ENCODE results near the gene TLN1. TPM values are rescaled to one million over a fixed set of nuclear protein-coding genes. Genes with fewer than 3 reads are reported as not detected.
A peak's percentile ranks its signal among the peaks of the same experiment; 100 is the strongest.

Gene TLN1
- total RNA-seq, 1 experiment from 2014 or later: 109 TPM

DNA sequence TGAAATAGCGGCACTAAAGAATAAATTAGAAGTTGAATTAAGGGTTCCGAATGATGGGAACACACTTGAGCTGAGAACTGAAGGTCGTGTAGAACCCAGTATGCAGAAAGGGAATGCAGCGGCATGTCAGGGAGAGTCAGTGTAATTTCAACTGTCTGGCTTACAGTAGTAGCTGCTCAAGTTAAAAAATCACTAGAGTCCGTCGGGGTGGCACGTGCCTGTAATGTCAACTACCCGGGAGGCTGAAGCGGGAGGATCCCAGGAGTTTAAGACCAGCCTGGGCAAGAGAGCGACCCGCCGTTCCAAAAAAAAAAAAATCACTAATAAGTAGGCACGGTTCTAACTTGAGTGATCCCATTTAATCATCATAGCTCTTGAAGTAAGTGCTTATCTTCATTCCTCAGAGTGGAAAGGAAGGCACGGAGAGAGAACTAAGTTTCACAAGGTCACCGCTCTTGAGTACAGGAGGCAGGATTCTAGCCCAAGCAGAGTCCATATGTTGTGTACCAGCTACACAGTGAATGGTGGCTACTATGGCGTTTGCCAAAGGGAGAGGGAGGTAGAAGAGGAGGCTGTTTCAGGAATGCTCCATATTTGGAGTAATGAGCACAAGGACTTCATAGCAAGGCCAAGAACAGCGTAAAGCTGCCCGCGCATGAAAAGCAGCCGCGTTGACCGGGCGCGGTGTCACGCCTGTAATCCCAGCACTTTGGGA lies 75.0 kb downstream of the TLN1 start:
- Mint-ChIP-seq H3K36me3 (peaks cover 24% of the 10 kb centered on the region), H3K27me3 (ENCODE audit: low read depth) (peaks cover 23% of the 10 kb centered on the region), H3K27ac (peak overlapping the region; percentile 100), H3K4me3 (peak overlapping the region; percentile 73), H3K4me1 (peaks cover 18% of the 10 kb centered on the region), H3K9me3 (no peaks in the 10 kb centered on the region)
- POLR2A ChIA-PET: interaction anchor here (0.7 to 6.8 kb wide), 6 partner anchors 10 to 100 kb away, joined by 3 to 38 read pairs (median 4); partner anchors contain the start of genes TLN1 and TPM2
- TF ChIP-seq SMAD3 (CRISPR knock-in tag; IDR thresholded peaks at IDR 0.05; ENCODE audit: borderline replicate concordance) (no peak), GTF2I (CRISPR knock-in tag; conservative IDR thresholded peaks at IDR 0.05) (no peak), NR3C1 (CRISPR knock-in tag; conservative IDR thresholded peaks at IDR 0.05; ENCODE audit: low read depth) (no peak), TEAD1 (CRISPR knock-in tag; IDR thresholded peaks at IDR 0.05) (no peak), ZNF423 (CRISPR knock-in tag; IDR thresholded peaks at IDR 0.05) (no peak), ESRRA (CRISPR knock-in tag; IDR thresholded peaks at IDR 0.05; ENCODE audit: borderline replicate concordance) (no peak), ZNF281 (CRISPR knock-in tag; IDR thresholded peaks at IDR 0.05) (no peak), NR2C2 (CRISPR knock-in tag; IDR thresholded peaks at IDR 0.05) (no peak), ZMAT4 (CRISPR knock-in tag; IDR thresholded peaks at IDR 0.05) (no peak), ATF3 (CRISPR knock-in tag; conservative IDR thresholded peaks at IDR 0.05) (no peak), AFF4 (CRISPR knock-in tag; IDR thresholded peaks at IDR 0.05; ENCODE audit: borderline replicate concordance) (no peak), ETV6 (CRISPR knock-in tag; IDR thresholded peaks at IDR 0.05) (no peak)
- TF ChIP-seq, protein P1, sequence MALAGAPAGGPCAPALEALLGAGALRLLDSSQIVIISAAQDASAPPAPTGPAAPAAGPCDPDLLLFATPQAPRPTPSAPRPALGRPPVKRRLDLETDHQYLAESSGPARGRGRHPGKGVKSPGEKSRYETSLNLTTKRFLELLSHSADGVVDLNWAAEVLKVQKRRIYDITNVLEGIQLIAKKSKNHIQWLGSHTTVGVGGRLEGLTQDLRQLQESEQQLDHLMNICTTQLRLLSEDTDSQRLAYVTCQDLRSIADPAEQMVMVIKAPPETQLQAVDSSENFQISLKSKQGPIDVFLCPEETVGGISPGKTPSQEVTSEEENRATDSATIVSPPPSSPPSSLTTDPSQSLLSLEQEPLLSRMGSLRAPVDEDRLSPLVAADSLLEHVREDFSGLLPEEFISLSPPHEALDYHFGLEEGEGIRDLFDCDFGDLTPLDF (CRISPR knock-in tag; IDR thresholded peaks at IDR 0.05): no peak
- TF ChIP-seq, protein P2, sequence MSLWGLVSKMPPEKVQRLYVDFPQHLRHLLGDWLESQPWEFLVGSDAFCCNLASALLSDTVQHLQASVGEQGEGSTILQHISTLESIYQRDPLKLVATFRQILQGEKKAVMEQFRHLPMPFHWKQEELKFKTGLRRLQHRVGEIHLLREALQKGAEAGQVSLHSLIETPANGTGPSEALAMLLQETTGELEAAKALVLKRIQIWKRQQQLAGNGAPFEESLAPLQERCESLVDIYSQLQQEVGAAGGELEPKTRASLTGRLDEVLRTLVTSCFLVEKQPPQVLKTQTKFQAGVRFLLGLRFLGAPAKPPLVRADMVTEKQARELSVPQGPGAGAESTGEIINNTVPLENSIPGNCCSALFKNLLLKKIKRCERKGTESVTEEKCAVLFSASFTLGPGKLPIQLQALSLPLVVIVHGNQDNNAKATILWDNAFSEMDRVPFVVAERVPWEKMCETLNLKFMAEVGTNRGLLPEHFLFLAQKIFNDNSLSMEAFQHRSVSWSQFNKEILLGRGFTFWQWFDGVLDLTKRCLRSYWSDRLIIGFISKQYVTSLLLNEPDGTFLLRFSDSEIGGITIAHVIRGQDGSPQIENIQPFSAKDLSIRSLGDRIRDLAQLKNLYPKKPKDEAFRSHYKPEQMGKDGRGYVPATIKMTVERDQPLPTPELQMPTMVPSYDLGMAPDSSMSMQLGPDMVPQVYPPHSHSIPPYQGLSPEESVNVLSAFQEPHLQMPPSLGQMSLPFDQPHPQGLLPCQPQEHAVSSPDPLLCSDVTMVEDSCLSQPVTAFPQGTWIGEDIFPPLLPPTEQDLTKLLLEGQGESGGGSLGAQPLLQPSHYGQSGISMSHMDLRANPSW (CRISPR knock-in tag; conservative IDR thresholded peaks at IDR 0.05; ENCODE audit: low read depth): no peak
- TF ChIP-seq, protein P3, sequence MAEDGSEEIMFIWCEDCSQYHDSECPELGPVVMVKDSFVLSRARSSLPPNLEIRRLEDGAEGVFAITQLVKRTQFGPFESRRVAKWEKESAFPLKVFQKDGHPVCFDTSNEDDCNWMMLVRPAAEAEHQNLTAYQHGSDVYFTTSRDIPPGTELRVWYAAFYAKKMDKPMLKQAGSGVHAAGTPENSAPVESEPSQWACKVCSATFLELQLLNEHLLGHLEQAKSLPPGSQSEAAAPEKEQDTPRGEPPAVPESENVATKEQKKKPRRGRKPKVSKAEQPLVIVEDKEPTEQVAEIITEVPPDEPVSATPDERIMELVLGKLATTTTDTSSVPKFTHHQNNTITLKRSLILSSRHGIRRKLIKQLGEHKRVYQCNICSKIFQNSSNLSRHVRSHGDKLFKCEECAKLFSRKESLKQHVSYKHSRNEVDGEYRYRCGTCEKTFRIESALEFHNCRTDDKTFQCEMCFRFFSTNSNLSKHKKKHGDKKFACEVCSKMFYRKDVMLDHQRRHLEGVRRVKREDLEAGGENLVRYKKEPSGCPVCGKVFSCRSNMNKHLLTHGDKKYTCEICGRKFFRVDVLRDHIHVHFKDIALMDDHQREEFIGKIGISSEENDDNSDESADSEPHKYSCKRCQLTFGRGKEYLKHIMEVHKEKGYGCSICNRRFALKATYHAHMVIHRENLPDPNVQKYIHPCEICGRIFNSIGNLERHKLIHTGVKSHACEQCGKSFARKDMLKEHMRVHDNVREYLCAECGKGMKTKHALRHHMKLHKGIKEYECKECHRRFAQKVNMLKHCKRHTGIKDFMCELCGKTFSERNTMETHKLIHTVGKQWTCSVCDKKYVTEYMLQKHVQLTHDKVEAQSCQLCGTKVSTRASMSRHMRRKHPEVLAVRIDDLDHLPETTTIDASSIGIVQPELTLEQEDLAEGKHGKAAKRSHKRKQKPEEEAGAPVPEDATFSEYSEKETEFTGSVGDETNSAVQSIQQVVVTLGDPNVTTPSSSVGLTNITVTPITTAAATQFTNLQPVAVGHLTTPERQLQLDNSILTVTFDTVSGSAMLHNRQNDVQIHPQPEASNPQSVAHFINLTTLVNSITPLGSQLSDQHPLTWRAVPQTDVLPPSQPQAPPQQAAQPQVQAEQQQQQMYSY (CRISPR knock-in tag; IDR thresholded peaks at IDR 0.05): no peak
- DNase-seq (ENCODE audit: low spot score) (no peak), ATAC-seq (no peak)
- CTCF ChIA-PET: interaction anchor here (0.6 to 10.2 kb wide), 19 partner anchors 8 to 261 kb away, joined by 3 to 127 read pairs (median 6); partner anchors contain the start of genes ARHGEF39, CREB3, TESK1 and TLN1

All from WTC11 (cell line).